ENCODE measurements around the gene FOXN4. TPM values are rescaled to one million over a fixed set of nuclear protein-coding genes. Genes with fewer than 3 reads are reported as not detected.

The FOXN4 gene
- total RNA-seq, 1 donor from 2014 or later, result not detected

GRCh38 chr12:109302770-109303169, 6.3 kb downstream of the FOXN4 start:
- Histone ChIP-seq H3K36me3 (ENCODE audit: control insufficient read depth, insufficient read depth, low read length) (no peaks in the 10 kb centered on the region), H3K4me3 (ENCODE audit: low read depth, low read length) (no peak overlapping the region), H3K27me3 (ENCODE audit: control insufficient read depth, insufficient read depth, low read length) (peaks cover 11% of the 10 kb centered on the region)
- no peak for DNase-seq (ENCODE audit: low read depth)
- TF ChIP-seq CTCF (IDR thresholded peaks at IDR 0.05; ENCODE audit: insufficient read depth, low read length, severe bottlenecking), result no peak
- no peak for FAIRE-seq

GRCh38 chr12:109302358-109302757, 6.7 kb downstream of the FOXN4 start:
- FAIRE-seq, result no peak
- Histone ChIP-seq H3K27me3 (ENCODE audit: control insufficient read depth, insufficient read depth, low read length) (peaks cover 10% of the 10 kb centered on the region), H3K4me3 (ENCODE audit: low read depth, low read length) (no peak overlapping the region), H3K36me3 (ENCODE audit: control insufficient read depth, insufficient read depth, low read length) (no peaks in the 10 kb centered on the region)
- peak; percentile 51 for DNase-seq (ENCODE audit: low read depth)
- peak; percentile 37 for TF ChIP-seq CTCF (IDR thresholded peaks at IDR 0.05; ENCODE audit: insufficient read depth, low read length, severe bottlenecking)

- Histone ChIP-seq H3K36me3 (ENCODE audit: control insufficient read depth, insufficient read depth, low read length) (no peaks in the 10 kb centered on the region), H3K4me3 (ENCODE audit: low read depth, low read length) (no peak overlapping the region), H3K27me3 (ENCODE audit: control insufficient read depth, insufficient read depth, low read length) (peaks cover 5% of the 10 kb centered on the region)
- DNase-seq (ENCODE audit: low read depth) (no peak), FAIRE-seq (no peak)
- no peak for TF ChIP-seq CTCF (IDR thresholded peaks at IDR 0.05; ENCODE audit: insufficient read depth, low read length, severe bottlenecking)
Measured at GRCh38 chr12:109301643-109302168, 7.4 kb downstream of the FOXN4 start.

GRCh38 chr12:109299849-109300248, 9.2 kb downstream of the FOXN4 start:
- H3K36me3 ChIP-seq (ENCODE audit: control insufficient read depth, insufficient read depth, low read length), result no peaks in the 10 kb centered on the region
- H3K27me3 ChIP-seq (ENCODE audit: control insufficient read depth, insufficient read depth, low read length), result peaks cover 1% of the 10 kb centered on the region
- DNase-seq (ENCODE audit: low read depth), result no peak
- H3K4me3 ChIP-seq (ENCODE audit: low read depth, low read length), result no peak overlapping the region
- FAIRE-seq, result no peak
- no peak for TF ChIP-seq CTCF (IDR thresholded peaks at IDR 0.05; ENCODE audit: insufficient read depth, low read length, severe bottlenecking)

GRCh38 chr12:109296431-109296830, 12.7 kb downstream of the FOXN4 start:
- no peak for TF ChIP-seq CTCF (IDR thresholded peaks at IDR 0.05; ENCODE audit: insufficient read depth, low read length, severe bottlenecking)
- H3K27me3 ChIP-seq (ENCODE audit: control insufficient read depth, insufficient read depth, low read length), result no peaks in the 10 kb centered on the region
- H3K36me3 ChIP-seq (ENCODE audit: control insufficient read depth, insufficient read depth, low read length), result no peaks in the 10 kb centered on the region
- DNase-seq (ENCODE audit: low read depth), result no peak
- FAIRE-seq, result no peak
- no peak overlapping the region for H3K4me3 ChIP-seq (ENCODE audit: low read depth, low read length)

GRCh38 chr12:109295764-109296425, 13.2 kb downstream of the FOXN4 start:
- DNase-seq (ENCODE audit: low read depth) (no peak), FAIRE-seq (peak; percentile 28)
- peaks cover 2% of the 10 kb centered on the region for H3K27me3 ChIP-seq (ENCODE audit: control insufficient read depth, insufficient read depth, low read length)
- no peak for TF ChIP-seq CTCF (IDR thresholded peaks at IDR 0.05; ENCODE audit: insufficient read depth, low read length, severe bottlenecking)
- H3K4me3 ChIP-seq (ENCODE audit: low read depth, low read length), result no peak overlapping the region
- H3K36me3 ChIP-seq (ENCODE audit: control insufficient read depth, insufficient read depth, low read length), result no peaks in the 10 kb centered on the region

All from bronchial epithelial cell (primary cell).